DMS53 (cell line): ENCODE measurements around the gene TMC8.
A peak's percentile ranks its signal among the peaks of the same experiment; 100 is the strongest.
"Not testable (repeated sequence)": the region's sequence is repeated elsewhere in the genome, so short reads cannot be mapped to it uniquely, and the experiment has no call there.

Experiments
- DNase-seq: peaks from one replicate; lab custom pipeline; 2025; lab: John Stamatoyannopoulos, UW

The TMC8 gene

DNA sequence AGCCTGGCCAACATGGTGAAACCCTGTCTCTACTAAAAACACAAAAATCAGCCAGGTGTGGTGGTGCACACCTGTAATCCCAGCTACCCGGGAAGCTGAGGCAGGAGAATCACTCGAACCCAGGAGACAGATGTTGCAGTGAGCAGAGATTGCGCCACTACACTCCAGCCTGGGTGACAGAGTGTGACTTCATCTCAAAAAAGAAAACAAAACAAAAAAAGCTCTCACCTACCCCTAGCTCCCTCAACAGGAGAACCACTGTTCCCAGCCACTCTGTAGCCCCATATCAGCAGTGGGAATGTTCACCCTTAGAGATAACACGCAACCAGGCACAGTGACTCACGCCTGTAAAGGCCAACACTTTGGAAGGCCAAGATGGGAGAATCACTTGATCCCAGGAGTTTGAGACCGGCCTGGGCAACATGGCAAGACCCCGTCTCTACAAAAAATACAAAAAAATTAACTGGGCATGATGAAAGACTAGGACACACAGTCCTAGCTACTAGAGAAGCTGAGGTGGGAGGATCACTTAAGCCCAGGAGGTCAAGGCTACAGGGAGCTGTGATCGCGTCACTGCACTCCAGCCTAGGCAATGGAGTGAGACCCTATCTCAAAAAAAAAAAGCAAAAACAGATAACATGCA, 5.4 kb downstream of the TMC8 start:
- DNase-seq = no peak

DNA sequence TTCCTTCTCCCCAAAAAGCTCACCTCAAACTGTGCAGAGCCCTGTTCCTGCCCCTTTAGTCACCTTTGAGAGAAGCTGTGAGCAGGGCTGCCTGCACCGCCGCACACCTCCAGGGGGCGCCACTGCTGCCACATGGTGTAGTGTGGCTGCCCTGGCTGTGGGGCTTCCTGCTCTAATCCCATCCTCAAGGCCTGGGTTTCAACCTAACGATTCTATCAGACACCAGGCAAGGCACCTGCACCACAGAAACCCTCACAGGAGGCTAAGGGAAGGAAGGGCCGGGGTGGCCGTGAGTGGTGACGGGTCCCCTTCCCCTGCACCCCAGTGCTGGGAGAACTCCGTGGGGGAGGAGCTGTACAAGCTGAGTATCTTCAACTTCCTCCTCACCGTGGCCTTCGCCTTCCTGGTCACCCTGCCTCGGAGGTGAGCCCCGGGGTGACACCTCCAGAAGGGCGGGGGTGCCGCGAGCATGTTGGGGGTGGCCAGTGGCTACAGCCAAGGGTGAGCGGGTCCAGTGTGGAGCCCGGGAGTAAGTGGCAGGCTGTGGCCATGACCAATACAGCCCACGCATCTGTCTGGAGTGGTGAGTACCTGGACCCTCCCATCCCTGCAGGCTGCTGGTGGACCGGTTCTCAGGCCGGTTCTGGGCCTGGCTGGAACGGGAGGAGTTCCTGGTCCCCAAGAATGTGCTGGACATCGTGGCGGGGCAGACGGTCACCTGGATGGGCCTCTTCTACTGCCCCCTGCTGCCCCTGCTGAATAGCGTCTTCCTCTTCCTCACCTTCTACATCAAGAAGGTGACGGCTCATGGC, 7.0 kb downstream of the TMC8 start:
- DNase-seq = peak; percentile 52

DNA sequence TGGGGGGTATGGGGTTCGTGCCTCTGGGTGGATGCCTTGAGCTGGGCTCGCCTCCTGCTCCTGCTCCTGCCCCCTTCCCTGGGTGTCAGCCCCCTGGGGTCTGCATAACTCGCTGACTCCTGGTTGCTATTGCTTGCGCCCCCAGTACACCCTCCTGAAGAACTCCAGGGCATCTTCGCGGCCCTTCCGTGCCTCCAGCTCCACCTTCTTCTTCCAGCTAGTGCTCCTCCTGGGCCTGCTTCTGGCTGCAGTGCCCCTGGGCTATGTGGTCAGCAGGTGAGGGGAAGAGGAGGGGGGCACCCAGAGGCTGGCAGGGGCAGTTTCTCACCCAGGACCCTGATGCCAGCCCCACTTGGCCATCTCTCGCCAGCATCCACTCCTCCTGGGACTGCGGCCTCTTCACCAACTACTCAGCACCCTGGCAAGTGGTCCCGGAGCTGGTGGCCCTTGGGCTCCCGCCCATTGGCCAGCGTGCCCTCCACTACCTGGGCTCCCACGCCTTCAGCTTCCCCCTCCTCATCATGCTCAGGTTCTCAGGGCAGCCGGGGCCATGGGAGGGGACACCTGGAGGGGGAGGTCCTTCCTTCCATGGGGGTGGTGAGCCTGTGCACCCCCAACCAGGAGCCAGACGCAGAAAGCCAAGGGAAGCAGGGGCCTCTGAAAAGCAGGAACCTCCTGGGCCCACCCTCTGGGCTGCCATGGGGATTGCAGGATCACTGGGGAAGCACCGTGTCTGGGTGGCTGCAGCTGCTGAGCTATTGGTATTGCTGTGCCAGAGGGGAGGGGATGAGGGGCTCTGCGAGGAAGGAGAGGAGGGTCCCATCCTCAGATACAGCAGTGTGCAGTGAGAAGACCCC, 7.9 kb downstream of the TMC8 start:
- peak; percentile 42 for DNase-seq

DNA sequence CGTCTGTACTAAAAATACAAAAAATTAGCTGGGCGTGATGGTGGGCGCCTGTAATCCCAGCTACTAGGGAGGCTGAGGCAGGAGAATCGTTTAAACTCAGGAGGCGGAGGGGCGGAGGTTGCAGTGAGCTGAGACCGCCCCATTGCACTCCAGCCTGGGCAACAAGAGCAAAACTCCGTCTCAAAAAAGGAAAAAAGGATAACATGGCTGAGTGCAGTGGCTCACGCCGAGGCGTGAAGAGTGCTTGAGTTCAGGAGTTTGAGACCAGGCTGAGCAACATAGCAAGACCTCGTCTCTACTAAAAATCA, 9.2 kb downstream of the TMC8 start:
- not testable (repeated sequence) for DNase-seq

DNA sequence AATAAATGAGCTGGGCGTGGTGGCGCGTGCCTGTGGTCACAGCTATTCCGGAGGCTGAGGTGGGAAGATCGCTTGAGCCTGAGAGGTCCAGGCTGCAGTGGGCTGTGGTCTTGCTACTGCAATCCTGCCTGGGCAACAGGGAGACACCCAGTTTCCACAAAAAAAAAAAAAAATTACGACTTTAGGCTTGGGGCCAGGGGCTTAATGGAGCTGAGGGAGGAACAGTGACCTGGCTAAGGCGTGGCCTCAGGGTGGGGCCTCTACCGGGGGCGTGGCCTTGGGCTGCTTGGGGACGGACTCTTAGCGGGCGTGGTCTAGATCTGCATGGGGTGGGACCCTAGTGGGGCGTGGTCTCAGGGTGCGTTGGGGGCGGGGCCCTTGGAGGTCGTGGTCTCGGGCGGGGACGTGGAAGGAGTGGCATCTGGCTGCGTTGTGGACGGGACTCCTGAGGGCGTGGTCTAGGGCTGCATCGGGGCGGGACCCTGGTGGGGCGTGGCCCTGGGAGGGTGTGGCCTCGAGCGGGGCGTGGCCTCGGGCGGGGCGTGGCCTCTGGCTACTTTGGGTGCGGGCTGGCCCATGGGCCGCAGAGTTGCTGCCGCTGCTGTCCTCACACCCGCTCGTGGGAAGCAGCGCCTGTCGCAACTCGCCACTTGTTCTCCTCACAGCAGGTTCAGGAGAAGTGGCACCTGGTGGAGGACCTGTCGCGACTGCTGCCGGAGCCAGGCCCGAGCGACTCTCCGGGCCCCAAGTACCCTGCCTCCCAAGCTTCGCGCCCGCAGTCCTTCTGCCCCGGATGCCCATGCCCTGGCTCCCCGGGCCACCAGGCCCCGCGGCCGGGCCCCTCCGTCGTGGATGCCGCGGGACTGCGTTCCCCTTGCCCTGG, 9.8 kb downstream of the TMC8 start:
- peak; percentile 93 for DNase-seq

DNA sequence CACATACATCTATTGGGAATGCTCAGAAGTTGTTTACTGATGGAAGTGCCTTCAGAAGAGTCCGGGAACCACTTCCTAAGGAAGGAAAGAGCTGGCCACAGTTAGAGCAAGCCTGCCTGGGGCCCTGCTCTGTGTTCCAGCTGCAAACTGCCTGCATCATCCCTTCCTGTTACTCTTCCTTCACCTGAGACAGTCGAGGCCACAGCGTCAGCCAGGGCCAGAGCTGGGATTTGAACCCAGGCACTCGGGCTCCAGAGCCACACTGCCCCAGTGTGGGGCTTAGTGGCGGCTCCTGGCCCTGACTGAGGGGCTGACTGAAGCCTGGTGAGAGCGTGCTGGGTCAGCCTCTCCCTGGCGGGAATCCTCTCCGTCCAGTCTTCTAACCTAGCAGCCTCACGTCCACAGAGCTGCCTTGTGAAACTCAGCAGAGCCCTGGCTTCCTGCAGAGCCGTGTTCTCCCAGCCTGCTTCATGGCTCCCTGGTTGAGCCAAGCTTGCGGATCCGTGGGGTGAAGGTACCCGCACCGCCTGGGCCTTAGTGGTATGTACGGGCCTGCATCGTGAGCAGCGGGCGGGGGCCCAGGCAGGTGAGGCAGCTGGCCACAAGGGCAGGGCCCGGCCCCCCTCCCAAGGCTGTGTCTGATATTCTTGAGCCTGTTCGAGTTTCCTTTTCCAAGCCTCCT, 11.0 kb downstream of the TMC8 start:
- DNase-seq = no peak

DNA sequence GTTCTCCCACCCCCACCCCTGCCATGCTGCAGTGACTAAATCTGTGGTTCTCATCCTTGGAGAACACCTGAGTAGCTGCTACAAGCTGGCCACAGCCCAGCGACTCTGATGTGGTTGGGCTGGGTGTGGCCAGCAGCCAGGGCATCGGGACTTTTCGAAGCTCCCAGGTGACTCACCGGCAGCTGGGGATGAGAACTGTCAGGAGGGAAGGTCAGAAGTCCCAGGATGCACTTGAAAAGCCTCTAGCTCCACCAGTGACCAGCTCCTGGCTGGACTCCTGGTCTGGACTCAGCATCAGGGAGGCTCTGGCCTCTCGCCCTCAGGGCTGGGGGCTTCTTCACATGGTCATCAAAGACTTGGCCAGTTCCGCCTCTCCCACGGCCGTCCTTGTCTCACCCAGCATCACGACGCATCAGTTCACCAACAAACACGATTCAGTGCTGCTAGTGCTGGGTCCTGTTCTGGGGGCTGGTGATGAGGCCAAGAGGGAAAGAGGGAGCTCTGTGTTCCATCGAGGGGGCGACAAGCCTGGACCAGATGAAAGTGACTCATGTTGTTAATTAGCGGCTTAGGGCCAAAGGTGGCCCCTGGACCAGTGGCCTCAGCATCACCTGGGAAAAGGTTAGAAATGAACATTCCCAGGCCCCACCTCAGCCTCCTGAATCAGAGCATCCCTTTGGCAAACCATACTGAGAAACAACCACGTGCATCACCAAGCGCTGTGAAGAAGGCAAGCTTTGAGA, 11.7 kb downstream of the TMC8 start:
- DNase-seq = peak; percentile 96

DNA sequence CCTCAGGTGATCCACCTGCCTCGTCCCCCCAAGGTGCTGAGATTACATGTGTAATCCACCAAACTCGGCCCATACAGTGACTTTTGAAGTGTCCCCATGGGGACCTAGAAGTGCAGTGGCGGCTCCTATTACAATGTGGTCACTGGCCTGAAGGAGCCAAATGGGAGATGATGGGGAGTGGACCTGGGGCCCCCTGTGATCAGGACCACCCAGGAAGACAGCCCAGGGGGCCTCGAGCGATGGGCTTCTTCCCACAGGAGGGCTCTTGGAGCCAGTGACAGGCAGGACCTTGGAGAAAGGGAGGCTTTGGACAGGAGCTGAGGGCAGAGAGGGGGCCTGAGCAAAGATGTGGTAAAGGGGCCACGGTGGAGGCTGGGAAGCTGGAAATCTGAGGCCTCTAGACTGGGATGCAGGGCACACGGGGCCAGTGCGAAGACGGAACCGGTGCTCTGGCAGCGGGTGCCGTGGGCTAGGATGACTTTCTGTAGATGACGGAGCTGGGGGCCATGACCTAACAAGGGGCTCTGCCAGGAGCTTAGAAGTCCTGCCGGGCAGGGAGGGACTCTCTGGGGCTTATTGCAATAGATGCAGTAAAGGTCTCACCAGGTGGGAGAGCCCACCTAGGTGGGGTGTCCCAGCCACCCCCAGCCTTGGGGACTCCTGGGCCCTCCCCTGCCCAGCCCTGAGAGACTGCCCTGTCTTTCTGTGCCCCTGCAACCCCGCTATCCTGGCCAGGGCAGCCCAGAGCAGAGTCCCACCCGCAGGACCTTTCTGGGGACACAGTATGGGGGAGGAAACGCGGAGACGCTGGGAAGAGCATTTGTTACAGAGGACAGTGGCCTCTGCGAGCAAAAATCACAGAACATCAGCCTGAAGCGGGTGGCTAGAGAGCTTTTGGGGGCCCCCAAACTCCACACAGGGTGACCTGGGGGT, 12.9 kb downstream of the TMC8 start:
- DNase-seq = no peak

DNA sequence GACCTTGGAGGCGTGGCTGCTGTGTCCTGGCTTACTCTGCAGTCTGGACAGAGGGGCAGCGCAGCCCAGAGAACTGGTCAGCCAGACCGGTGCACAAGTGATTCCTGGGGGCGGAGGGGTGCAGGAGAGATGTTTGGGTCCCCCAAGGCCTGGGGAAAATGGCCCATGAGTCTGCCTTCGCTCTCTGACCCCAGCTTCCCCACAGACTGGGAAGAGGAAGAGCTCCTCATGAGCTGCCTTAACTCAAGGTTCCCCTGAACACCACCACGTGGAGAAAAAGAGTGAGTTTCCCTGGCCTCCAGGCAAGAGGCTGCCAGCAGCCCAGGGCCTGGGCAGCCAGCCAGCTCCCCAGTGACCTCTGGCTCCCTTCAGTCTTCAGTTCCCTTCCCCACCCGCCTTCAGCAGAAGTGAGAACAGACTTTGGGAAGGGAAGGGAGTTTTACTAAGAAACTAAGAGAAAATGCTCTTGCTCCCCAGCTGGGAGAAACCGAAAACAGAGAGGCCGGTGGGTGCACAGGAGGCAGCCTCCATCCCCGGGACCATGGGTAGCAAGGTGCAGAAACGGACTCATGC, 13.7 kb downstream of the TMC8 start:
- peak; percentile 44 for DNase-seq

DNA sequence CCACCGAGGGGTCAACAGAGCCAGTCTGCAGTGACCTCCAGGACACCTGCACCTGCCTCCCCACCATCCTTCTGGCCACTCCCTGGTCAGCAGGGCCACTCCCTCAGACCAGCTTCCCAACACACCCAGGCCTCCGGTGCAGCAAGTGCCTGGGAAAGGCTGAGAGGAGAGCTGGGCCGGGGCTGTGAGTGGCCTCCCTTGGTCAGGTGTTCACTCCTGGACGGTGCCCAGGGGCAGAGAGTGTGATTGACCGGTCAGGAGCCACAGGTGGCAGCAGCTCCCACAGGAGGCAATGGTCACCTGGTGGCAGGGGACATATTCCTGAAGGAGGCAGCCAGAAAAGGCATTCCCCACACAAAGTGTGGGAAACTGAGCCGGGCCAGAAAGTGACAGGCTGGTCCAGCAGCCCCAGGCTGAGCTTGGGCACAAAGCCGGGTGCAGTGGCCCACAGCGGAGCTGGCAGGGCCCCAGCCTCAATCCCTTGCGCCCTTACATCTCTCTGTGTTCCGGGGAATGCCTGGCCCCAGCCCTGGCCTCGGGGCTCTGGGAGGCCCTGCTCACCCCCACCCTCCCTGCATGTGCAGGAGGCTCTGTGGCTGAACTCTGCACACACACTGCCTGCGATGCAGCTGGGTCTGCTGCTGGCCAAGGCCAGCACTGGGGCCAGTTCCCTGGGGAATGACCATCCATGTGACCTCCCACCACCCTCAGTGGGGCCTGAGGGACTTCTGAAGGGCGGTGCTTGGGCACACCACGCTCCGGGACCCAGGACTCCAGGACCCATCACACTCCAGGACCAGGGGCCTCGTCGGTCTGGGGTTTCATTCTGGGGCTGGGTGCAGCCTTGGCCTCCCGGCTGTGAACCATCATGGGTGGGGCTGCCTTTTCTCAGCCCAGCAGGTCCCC, 14.4 kb downstream of the TMC8 start:
- no peak for DNase-seq

DNA sequence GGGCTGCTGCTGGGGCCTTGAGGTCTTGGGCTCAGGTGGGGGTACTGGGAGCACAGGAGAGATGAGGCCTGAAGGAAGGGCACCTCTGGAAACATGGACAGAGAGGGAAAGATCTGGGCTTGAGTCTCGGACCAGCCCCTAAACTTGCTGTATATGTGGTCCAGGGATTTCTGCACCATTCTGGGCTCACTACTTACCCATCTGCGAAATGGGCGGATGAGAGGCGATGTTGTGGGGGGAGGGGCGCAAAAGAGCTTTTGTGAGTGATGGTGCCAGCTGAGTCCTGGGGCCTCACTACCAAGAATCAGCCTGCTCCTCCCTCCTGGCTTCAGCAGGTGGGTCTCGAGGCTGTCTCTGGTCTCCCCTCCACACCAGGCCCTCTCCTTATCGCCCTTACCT, 15.9 kb downstream of the TMC8 start:
- DNase-seq = no peak

DNA sequence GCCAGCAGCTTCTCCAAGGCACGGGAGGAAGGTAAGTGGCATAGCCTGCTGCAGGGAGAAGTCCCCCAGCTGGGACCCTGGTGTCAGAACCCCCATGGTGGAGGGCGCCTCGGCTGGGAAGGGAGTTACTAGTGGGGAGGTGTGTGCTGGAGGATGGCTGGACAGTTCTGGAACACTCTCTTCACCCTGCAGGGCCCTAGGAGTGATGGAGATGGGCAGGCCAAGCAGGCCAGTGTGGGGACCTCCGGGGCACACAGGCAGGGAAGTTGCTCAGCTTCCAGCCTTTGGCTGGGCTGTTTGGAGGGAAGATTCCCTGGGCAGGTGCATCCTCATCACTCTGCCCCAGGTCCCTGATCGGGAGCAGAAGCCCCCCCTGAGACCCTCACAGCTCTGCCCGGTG, 16.3 kb downstream of the TMC8 start:
- DNase-seq = no peak

DNA sequence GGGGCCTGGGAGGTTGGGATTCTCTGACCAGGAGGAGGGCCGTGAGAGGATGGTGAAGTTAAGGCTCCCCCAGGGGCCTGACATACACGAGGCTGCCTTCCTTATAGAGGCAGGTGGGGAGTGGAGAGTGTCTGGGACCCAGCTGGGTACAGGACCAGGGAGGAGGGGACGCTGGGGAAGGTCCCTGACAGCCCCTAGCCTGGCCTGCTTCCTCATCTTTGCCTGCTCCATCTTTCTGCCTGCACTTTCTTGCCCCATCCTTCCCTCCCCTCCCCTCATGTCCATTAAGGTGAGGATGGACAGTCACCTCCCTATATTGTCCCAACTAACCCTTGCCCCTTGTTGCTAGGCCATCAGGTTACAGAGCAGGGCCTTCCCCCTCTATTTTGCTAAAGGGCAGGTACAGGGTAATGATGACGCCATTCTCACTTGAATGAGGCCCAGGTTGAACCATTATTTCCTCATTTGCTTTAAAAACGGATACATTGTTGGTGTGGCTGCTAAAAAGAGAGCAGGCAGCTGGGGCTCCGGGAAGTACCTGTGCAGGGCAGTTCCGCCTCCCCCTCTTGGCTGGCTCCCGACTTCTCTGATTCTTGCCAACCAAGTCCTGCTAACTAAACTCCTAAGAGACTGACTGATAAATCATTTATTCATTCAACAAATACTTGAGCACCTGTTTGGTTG, 16.9 kb downstream of the TMC8 start:
- DNase-seq = no peak

DNA sequence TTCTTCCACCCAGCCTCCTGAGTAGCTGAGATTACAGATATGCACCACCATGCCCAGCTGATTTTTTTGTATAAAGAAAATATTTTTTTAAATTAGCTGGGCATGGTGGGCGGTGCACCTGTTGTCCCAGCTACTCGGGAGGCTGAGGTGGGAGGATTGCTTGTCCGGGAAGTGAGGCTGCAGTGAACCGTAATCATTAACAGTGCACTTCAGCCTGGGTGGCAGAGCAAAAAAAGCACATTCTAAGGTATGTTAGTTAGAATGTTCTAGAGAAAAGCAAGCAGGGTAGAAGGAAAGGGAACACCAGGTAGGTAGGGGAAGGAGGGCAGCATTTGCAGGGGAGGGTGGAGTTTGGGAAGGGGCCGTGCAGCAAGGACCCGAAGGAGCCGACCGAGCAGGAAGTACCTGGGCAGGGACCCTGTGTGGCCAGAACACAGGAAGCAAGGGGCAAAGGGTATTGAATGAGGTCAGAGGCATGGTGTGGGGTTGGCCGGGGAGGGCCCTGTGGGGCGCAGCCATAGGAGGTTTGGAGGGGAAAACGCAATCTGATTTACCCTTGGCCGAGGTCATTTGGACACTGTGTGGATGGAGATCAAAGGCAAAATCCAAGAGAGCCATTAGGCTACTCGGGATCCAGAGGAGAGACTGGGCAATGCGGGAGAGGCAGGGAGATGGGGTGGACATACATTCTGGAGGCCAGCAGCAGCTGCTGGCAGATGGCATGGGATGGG, 17.9 kb downstream of the TMC8 start:
- DNase-seq = no peak

DNA sequence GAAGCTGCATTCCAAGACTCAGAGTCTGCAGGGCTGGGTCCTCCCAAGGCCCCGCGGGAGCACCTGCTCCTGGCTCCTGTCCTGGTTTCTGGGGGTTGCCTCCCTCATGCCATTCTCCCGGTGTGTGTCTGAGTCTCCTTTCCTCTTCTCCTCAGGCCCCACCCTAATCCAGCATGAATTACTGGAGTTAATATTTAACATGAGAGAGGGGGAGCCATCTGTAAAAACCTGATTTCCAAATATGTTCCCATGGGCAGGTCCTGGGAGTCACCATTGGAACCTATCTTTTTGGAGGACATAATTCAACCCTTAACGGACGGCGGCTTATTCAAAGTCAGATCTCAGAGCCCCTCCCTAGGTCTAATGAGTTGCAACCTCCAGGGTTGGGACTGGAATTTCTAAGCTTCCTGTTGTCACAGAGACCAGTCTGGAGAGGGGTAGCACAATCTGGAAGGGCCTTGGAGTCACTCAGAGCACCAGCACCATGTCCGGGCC, 21.0 kb downstream of the TMC8 start:
- peak; percentile 70 for DNase-seq
